Measurements from ENCODE around the gene FASN. TPM values are rescaled to one million over a fixed set of nuclear protein-coding genes. Genes with fewer than 3 reads are reported as not detected.

The FASN gene
- total and polyA plus RNA-seq, 2 donors (not counting 1 experiment from before 2014, with no cell fraction given): 19.4 to 35.6 TPM

GRCh38 chr17:82103553-82104451, 5.8 kb upstream of the FASN start:
- 94% methylated on average over 23 of the region's 24 CpGs for WGBS (ENCODE audit: insufficient coverage)
- no peak overlapping the region for H3K4me3 ChIP-seq (ENCODE audit: control extremely low read depth in 1 of 5, extremely low read depth in 1 of 5, insufficient read depth in 1 of 5, low read depth in 2 of 5, low read length in 4 of 5)
- DNase-seq (no peak), ATAC-seq (ENCODE audit: low read depth) (no peak)
- Mint-ChIP-seq H3K4me3 (no peak overlapping the region), H3K4me1 (peaks cover 28% of the 10 kb centered on the region), H3K9me3 (ENCODE audit: insufficient read depth) (no peaks in the 10 kb centered on the region), H3K27me3 (no peaks in the 10 kb centered on the region), H3K27ac (peak overlapping the region; percentile 26)
- peaks cover 0 to 4% (median 0%) of the 10 kb centered on the region in 3 donors for H3K9me3 ChIP-seq (ENCODE audit: control extremely low read depth in 1 of 3, control insufficient read depth in 2 of 3, insufficient read depth in 1 of 3, low read length in 2 of 3)
- CTCF ChIA-PET: no interaction called here
- no peak overlapping the region for H3K27ac ChIP-seq (ENCODE audit: low read length in 2 of 2)
- POLR2A ChIA-PET: no interaction called here
- intact Hi-C loops (cut with micrococcal nuclease): no loop called here
- no peak overlapping the region for H3K4me2 ChIP-seq (replicated peaks; ENCODE audit: low read depth, low read length, poor library complexity, severe bottlenecking)
- no peaks in the 10 kb centered on the region for H4K20me1 ChIP-seq (ENCODE audit: control insufficient read depth, insufficient read depth, low read length, poor library complexity, severe bottlenecking)
- no peaks in the 10 kb centered on the region for H3K27me3 ChIP-seq (replicated peaks in 1 of 4; ENCODE audit: control extremely low read depth in 1 of 4, control insufficient read depth in 3 of 4, insufficient read depth in 4 of 4, low read length in 3 of 4)
- no peak overlapping the region for H2AFZ ChIP-seq (ENCODE audit: insufficient read depth, low read depth, low read length, poor library complexity, severe bottlenecking)
- H3K9ac ChIP-seq (ENCODE audit: low read length): no peak overlapping the region
- H3K36me3 ChIP-seq (replicated peaks in 1 of 2; ENCODE audit: control extremely low read depth in 1 of 2, control insufficient read depth in 1 of 2, extremely low read depth in 1 of 2, insufficient read depth in 2 of 2, low read length in 1 of 2): no peaks in the 10 kb centered on the region
- H3K79me2 ChIP-seq (ENCODE audit: control insufficient read depth, insufficient read depth, low read length): peaks cover 16% of the 10 kb centered on the region
- TF ChIP-seq EZH2 (IDR thresholded peaks at IDR 0.05; ENCODE audit: borderline replicate concordance, insufficient read depth, low read depth, low read length, poor library complexity, severe bottlenecking): no peak
- TF ChIP-seq CTCF (IDR thresholded peaks at IDR 0.05): no peak
- H3K4me1 ChIP-seq (ENCODE audit: control insufficient read depth in 2 of 2, insufficient read depth in 2 of 2, low read length in 2 of 2): peaks cover 26 to 43% of the 10 kb centered on the region in 2 donors

Data from B cell (primary cell).